ENCODE results near the gene SEMA6D.
"Not testable (repeated sequence)": the region's sequence is repeated elsewhere in the genome, so short reads cannot be mapped to it uniquely, and the experiment has no call there.

Gene SEMA6D

GRCh38 chr15:47718497-47719437 is 1.5 kb downstream of the SEMA6D start:
- no peak for DNase-seq

GRCh38 chr15:47719730-47720129 is 2.4 kb downstream of the SEMA6D start:
- no peak for DNase-seq

- no peak for DNase-seq
Observed at GRCh38 chr15:47720555-47720954, 3.2 kb downstream of the SEMA6D start.

GRCh38 chr15:47721676-47722075 is 4.4 kb downstream of the SEMA6D start:
- DNase-seq, result no peak

- no peak for DNase-seq
Observed at GRCh38 chr15:47724346-47724745, 7.0 kb downstream of the SEMA6D start.

GRCh38 chr15:47725051-47725450 is 7.7 kb downstream of the SEMA6D start:
- no peak for DNase-seq

GRCh38 chr15:47725906-47726305 is 8.6 kb downstream of the SEMA6D start:
- no peak for DNase-seq

- no peak for DNase-seq
Observed at GRCh38 chr15:47726399-47726823, 9.1 kb downstream of the SEMA6D start.

- no peak for DNase-seq
Observed at GRCh38 chr15:47727137-47727536, 9.8 kb downstream of the SEMA6D start.

GRCh38 chr15:47727676-47728075 is 10.4 kb downstream of the SEMA6D start:
- no peak for DNase-seq

GRCh38 chr15:47728426-47728825 is 11.1 kb downstream of the SEMA6D start:
- DNase-seq, result no peak

GRCh38 chr15:47728886-47729285 is 11.6 kb downstream of the SEMA6D start:
- no peak for DNase-seq

- DNase-seq, result no peak
Observed at GRCh38 chr15:47731230-47731629, 13.9 kb downstream of the SEMA6D start.

- DNase-seq, result no peak
Observed at GRCh38 chr15:47732248-47732647, 14.9 kb downstream of the SEMA6D start.

GRCh38 chr15:47733085-47733484 is 15.8 kb downstream of the SEMA6D start:
- no peak for DNase-seq

- no peak for DNase-seq
Observed at GRCh38 chr15:47736143-47736786, 19.0 kb downstream of the SEMA6D start.

GRCh38 chr15:47737477-47737876 is 20.2 kb downstream of the SEMA6D start:
- DNase-seq, result no peak

- DNase-seq, result not testable (repeated sequence)
Observed at GRCh38 chr15:47738144-47738825, 21.0 kb downstream of the SEMA6D start.

- DNase-seq, result no peak
Observed at GRCh38 chr15:47741082-47741481, 23.8 kb downstream of the SEMA6D start.

GRCh38 chr15:47741907-47742306 is 24.6 kb downstream of the SEMA6D start:
- DNase-seq, result no peak

- no peak for DNase-seq
Observed at GRCh38 chr15:47742334-47742733, 25.0 kb downstream of the SEMA6D start.

- no peak for DNase-seq
Observed at GRCh38 chr15:47742742-47743141, 25.4 kb downstream of the SEMA6D start.

- DNase-seq, result no peak
Observed at GRCh38 chr15:47743385-47743784, 26.1 kb downstream of the SEMA6D start.

GRCh38 chr15:47743886-47744285 is 26.6 kb downstream of the SEMA6D start:
- DNase-seq, result no peak

Measured in activated CD4-positive, alpha-beta T cell treated with anti-CD3 and anti-CD28 coated beads, Interleukin-2, amount 50 U/mL, for 4 hours (primary cell).